GM18498 (cell line): Measurements from ENCODE around the gene MANSC1.

Experiments
- ATAC-seq: cut with Tn5 transposase; IDR thresholded peaks from one replicate; pipeline ENCODE4 v1.9.1; 2021; ENCODE audit warnings: mild to moderate bottlenecking, moderate library complexity; ENCODE audit not compliant: unreplicated experiment

MANSC1 gene

DNA sequence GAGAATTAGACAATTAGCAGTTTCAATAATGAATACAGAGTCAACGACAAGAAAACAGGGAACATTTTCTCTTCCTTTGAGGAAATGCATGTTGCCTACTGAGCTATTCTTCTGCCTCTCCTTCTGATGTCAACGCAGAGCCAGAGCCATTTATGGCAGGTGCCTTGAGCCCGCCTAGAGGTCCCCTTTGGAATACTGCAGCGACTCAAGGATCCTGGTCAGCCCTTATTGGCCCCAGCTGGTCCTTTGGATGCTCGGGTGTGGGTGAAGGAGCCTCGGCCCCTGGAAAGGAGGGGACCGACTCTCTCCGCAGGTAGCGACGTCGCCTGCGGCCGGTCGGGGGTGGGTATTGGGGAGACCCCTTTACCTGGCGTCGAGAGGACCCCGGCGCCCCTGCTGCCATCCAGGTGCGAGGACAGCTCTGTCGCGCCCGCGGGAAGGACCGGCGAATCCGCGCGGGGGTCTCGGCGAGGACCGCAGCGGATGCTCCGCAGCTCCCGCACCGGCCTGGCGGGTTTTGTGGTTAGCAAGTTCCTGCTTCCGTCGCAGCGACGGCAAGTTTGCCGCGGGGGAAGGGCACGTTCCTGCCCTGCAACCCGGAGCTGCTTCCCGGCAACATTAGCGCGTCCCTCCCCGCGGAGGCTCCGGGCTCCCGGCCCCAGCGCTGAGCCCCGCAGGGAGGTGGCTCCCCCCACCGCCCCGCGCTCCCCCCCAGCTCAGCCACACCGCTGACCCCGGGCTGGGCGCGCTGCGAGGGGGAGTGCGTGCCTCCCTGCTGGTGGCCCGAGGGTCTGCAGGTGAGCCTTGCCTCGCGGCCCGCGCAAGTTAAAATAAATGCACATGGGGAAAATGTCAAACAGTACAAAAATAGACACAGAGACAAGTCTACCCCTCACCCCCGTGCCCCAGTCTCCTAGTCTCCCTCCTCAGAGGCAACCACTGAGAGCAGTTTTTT is at the start of gene MANSC1:
TSS of gene MANSC1 (minus strand) at position 532 of the 955 bp plus-strand sequence. CDS start 6,928 bp downstream, outside the sequence.
- no peak for ATAC-seq

- ATAC-seq, result no peak
Measured at GRCh38 chr12:12399161-12399560, 49.1 kb upstream of the MANSC1 start.

DNA sequence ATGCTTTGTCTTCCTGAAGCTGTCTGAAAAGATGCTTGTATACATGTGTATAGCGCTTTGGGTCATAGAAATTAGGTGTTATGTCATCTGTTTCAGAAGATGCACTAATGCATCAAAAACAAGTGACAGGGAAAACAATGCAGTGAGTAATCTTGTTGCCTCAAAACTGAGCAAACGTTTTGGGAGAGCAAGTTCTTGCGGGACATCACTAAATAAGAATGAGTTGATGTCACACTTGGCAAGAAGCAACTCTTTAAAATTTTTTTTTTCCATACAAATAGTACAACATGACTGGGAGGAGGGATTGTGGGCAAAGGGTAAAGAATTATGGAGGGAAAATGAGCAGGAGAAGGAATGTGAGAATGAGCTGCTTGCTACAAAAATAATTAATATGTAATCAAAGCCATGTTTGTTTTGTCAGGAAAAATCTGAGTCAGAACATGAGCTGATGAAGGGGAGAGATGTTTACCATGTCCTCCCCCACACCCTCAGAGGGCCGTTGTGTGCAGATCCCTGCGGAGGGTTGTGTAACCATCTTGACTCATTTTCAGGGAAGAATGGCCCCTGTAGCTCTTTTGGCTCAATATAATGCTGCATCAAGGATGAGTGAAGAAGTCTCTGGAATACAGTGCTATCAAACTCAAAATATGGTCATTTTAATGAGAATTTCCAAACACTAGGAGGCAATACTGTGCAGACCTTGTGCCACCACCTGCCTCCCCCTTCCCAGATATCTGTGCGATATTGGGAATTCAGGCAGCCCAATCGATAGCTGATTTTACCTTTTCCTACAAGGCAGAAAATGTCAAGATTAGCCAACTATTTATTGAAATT is 48.2 kb upstream of the MANSC1 start:
- no peak for ATAC-seq

DNA sequence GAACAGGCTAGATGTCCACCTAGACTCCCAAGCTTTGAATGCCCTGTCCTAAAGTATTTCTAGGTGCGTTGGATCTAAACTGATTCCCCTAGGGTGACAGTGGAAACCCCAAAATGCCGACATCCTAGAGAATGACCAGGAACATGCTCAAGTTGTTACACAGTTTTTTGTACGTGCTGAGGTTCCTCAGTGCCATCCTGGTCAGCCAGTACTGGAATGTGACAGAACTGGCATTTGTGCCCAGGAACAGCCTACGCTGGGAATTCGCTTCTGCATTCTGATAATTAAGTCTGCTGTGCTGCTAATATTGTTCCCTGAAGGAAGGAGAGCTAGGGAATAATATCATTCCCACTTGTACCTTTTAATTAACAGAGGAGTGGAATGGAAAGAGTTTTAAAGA is 47.1 kb upstream of the MANSC1 start:
- ATAC-seq, result no peak

GRCh38 chr12:12396694-12397093 is 46.7 kb upstream of the MANSC1 start:
- ATAC-seq, result no peak

DNA sequence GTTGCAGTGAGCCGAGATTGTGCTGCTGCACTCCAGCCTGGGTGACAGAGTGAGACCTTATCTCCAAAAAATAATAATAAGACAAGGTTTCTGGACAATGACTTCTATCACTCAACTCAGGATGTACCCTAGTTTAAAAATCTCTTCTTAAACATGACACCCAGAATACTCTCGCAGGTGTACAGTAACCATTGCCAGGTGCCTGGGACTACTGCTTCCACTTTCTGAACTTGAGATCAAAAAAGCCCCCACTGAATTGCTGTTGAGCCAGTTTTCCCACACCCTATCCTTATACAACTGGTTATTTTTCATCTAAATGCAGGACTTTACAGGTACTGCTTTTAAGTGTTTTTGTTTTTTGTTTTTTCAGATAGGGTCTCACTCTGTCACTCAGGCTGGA is 43.1 kb upstream of the MANSC1 start:
- no peak for ATAC-seq

DNA sequence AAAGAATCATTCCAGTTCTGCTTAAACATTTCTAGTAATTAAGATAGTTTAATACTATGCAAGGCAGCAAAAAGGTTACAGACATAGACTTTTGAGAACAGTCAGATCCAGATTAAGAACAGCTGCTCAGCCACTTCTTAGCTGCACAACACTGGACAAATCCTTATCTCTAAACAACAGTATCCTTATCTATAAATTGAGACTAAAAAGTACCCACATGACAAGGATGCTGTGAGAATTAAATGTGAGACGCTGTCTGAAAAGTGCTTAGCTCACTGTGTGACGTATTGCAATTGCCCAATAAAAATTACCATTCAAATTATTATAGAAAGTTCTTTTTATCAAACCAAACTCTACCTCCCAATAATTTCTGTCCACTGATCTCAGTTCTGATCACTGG is 42.4 kb upstream of the MANSC1 start:
- ATAC-seq, result no peak

- no peak for ATAC-seq
Measured at GRCh38 chr12:12387501-12387900, 37.5 kb upstream of the MANSC1 start.

- ATAC-seq, result no peak
Measured at GRCh38 chr12:12384571-12385340, 34.7 kb upstream of the MANSC1 start.

DNA sequence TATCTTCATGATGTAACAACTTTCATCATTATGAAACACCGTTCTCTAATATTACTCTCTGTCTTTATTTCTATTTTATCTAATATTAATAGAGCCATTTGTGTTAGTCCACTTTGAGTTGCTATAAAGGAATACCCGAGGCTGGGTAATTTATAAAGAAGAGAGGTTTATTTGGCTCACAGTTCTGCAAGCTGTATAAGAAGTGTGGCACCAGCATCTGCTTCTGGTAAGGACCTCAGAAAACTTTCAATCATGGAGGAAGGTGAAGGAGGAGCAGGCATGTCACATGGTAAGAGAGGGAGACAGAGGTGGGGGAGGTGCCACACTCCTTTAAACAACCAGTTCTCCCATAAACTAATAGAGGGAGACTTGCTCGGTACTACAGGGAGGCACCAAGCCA is 31.9 kb upstream of the MANSC1 start:
- no peak for ATAC-seq

- ATAC-seq, result no peak
Measured at GRCh38 chr12:12380949-12381593, 31.0 kb upstream of the MANSC1 start.

GRCh38 chr12:12379831-12380730 is 30.0 kb upstream of the MANSC1 start:
- ATAC-seq, result peak; percentile 64

- ATAC-seq, result no peak
Measured at GRCh38 chr12:12378616-12379015, 28.6 kb upstream of the MANSC1 start.

GRCh38 chr12:12376646-12377448 is 26.8 kb upstream of the MANSC1 start:
- ATAC-seq, result peak; percentile 62

DNA sequence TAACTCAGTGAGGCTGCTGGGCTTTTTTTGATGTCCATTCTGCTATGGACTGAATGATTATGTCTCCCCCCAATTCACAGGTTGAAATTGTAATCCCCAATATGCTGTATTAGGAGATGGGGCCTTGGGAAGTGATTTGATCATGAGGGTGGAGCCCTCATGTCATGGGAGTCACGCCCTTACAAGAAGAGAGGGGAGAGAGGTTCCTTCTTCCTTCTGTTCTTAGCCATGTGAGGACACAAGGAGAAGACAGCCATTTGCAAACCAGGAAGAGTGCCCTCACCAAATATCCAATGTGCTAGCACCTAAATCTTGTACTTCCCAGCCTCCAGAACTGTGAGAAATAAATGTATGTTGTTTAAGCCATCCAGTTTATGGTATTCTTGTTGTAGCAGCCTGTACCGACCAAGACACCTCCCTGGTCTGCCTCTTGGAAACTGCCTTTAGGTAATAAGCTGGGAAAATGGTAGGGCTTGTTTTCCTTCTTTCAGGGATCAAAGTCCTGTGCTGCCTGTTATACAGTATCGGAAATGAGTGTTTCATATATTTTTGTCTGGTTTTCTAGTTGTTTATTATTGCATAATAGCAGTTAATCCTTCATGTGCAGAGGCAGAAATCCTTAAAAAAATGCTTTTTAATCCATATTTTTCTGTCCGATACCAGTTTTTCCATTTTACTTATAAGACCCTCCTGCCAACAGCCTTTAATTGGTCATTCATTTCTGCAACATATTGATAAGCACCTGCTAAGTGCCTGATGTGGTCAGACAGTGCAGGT is 23.1 kb upstream of the MANSC1 start:
- ATAC-seq, result no peak

GRCh38 chr12:12367482-12367998 is 17.5 kb upstream of the MANSC1 start:
- ATAC-seq, result no peak

DNA sequence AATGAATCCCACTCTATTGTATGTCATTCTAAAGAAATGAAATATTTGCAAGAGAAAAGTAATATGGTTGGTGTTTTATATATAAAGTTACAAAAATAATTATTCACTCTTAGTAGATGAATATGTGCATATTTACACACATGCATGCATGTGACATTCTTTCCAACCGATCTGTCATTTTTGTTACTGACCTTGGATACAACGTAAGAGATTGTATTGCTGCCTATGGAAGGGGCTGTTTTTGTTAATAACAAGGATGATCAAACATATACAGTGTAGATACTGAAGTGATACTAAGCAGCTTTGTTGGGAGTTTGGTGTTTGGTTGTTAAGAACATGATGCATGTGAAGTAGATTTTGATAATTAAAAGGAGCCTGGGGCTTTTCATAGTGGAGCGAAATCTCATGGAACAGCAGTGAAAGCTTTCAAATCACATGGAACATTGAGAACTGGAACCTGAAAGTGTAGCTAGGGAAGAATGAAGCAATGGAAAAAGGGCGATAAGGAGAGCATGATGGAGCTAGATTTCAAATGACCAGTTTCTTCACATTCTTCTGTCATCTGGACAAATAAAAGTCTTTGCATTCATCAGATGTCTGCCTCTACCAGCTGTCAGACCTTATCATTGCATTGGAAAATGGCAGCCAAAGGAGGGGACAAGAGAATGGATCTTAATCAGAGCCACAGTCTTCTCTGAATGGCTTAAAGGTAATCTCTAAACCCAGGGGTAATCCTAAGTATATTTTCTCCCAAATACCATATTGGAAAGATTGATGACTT is 16.8 kb upstream of the MANSC1 start:
- ATAC-seq, result no peak
